Psoas muscle (tissue), 8 donors: ENCODE data around the gene FAM131B. TPM values are rescaled to one million over a fixed set of nuclear protein-coding genes. Genes with fewer than 3 reads are reported as not detected.

Experiments used
- ATAC-seq, 4 donors: fragments of 200-7000 bp; cut with Tn5 transposase; one replicate each; pipeline ENCODE4 v1.9.1; 2020; ENCODE audit warnings: moderate library complexity in 3 of 4, mild to moderate bottlenecking in 2 of 4
- DNase-seq, 2 donors: peaks; one replicate each; pipeline ENCODE4 v3.0.0-alpha.2; 2020
- H3K27ac ChIP-seq: fragments of 200-600 bp; one replicate; pipeline ENCODE4 v1.8.0; 2022
- H3K27me3 ChIP-seq, 3 donors: fragments of 200-600 bp in 1 of 3; one replicate each; pipeline versions ENCODE4 v1.6.1 to v1.8.0; 2013 to 2022; ENCODE audit warnings: low read length in 2 of 3, mild to moderate bottlenecking in 2 of 3, moderate library complexity in 1 of 3; ENCODE audit not compliant: insufficient read depth in 3 of 3
- H3K36me3 ChIP-seq, 2 donors: fragments of 200-600 bp in 1 of 2; one replicate each; pipeline versions ENCODE4 v1.6.1 to v1.8.0; 2013 to 2022; ENCODE audit warnings: low read depth in 1 of 2, mild to moderate bottlenecking in 1 of 2, moderate library complexity in 1 of 2; ENCODE audit not compliant: insufficient read depth in 1 of 2
- H3K4me1 ChIP-seq: fragments of 200-600 bp; one replicate; pipeline ENCODE4 v1.8.0; 2022
- H3K4me3 ChIP-seq: fragments of 200-600 bp; one replicate; pipeline ENCODE4 v1.8.0; 2022; ENCODE audit warnings: mild to moderate bottlenecking
- H3K9me3 ChIP-seq: fragments of 200-600 bp; one replicate; pipeline ENCODE4 v1.8.0; 2022
- WGBS, 3 donors: extraction: QIAGEN DNeasy Blood & Tissue Kit; methylation state at CpG; one replicate each; pipeline versions ENCODE4 v1.1.6 to v1.1.7; 2013; 5-methylcytosine and 5-hydroxymethylcytosine counted together
- intact Hi-C, 2 donors: fragments of 100-400 bp; cut with DNase I; formaldehyde crosslinking; loops; one replicate each; pipeline versions ENCODE4 v1.11.0 to v1.14.2; 2022
- polyA plus RNA-seq, 3 donors: library from polyadenylated mRNA; stranded (reverse); fragments of 200-250 nt; gene quantifications; one replicate each; pipeline ENCODE4 v1.2.3, GENCODE V29; 2013
- total RNA-seq, 4 donors: library from RNA; stranded (reverse); fragmentation: NEBNext Ultra II Directional in 2 of 4; extraction: Animal tissue kit (Norgen Biotek cat#: 25700) in 2 of 4; gene quantifications; one replicate each; pipeline versions ENCODE4 v1.2.1 to v1.2.4, GENCODE V29; 2021 to 2023
- TF ChIP-seq, protein P1 (sequence below): fragments of 200-600 bp; IDR thresholded peaks from one replicate; pipeline ENCODE4 v1.8.0; 2022; ENCODE audit warnings: antibody characterized with exemption
- donor health status: healthy with polysubstance abuse.
- donor health status: DM: no; HTN: no; CAD: no; lungs with moderate emphysema.
- donor health status: Bipolar disorder and iron deficiency.
- donor health status: healthy.
- donor health status: DM: yes; HTN: yes; CAD: no.
- donor health status: DM: no; HTN: no; CAD: no.
- donor health status: DM: no; HTN: no; CAD: no.
- donor health status: DM: yes; HTN: yes; CAD: no.

The FAM131B gene
- total and polyA plus RNA-seq, 7 donors, result 0.13 to 1.0 (median 0.27) TPM

DNA sequence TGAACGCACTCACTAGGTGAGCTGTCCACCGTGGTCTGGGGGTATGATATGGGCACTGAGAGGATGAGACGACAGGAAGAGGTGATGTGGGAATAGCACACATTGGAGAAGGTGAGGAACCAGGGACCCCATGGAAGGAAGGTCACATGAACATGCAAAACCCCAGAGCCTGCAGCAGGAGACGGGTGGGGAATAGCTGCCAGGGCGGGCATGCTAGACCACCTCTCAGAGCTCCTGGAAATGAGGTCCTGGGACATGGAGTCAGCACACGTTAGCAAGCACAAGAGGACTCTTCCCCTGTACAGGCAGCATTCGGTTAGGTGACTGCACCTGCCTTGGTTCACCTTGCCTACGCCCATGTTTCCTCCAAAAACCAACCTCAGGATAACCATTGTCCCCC, 8.1 kb downstream of the FAM131B start:
- intact Hi-C loops, result no loop called here
- peaks cover 0 to 4% (median 0%) of the 10 kb centered on the region in 3 donors for H3K27me3 ChIP-seq

DNA sequence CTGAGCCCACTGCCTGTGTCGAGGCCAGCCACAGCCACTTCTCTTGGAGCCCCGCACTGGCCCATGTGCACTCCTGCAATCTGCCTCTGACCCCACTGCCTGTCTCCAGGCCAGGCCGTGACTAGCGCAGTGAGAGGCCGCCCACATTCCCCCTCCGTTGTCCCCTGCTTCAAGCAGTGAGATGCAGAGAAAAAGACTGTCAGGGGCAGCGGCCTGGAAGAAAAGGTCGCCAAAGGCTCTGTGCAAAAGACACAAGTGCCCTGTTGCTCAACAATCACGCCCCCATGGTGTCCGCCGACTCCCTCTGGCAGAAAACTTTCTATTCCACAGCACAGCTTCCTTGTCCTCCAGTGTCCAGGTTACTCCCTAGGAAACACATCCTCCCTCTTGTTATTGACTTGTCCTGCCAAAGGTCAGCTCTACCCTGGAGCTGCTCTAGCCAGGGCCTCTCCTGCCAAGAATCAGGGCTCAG, 9.9 kb downstream of the FAM131B start:
- no peak for DNase-seq
- 65 to 76% (median 71%) methylated on average over 11 of the region's 11 CpGs for WGBS, 3 donors
- Histone ChIP-seq H3K27me3 (no peaks in the 10 kb centered on the region), H3K9me3 (no peaks in the 10 kb centered on the region), H3K4me3 (no peak overlapping the region), H3K27ac (no peak overlapping the region), H3K36me3 (peaks cover 0 to 19% of the 10 kb centered on the region in 2 donors), H3K4me1 (no peaks in the 10 kb centered on the region)
- intact Hi-C loops, result no loop called here
- ATAC-seq, result no peak
- TF ChIP-seq, protein P1, sequence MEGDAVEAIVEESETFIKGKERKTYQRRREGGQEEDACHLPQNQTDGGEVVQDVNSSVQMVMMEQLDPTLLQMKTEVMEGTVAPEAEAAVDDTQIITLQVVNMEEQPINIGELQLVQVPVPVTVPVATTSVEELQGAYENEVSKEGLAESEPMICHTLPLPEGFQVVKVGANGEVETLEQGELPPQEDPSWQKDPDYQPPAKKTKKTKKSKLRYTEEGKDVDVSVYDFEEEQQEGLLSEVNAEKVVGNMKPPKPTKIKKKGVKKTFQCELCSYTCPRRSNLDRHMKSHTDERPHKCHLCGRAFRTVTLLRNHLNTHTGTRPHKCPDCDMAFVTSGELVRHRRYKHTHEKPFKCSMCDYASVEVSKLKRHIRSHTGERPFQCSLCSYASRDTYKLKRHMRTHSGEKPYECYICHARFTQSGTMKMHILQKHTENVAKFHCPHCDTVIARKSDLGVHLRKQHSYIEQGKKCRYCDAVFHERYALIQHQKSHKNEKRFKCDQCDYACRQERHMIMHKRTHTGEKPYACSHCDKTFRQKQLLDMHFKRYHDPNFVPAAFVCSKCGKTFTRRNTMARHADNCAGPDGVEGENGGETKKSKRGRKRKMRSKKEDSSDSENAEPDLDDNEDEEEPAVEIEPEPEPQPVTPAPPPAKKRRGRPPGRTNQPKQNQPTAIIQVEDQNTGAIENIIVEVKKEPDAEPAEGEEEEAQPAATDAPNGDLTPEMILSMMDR, result no peak

More for the DNA sequence above, 8.1 kb downstream of the FAM131B start:
- no peak overlapping the region for H3K4me3 ChIP-seq
- H3K9me3 ChIP-seq, result no peaks in the 10 kb centered on the region
- peaks cover 0 to 16% of the 10 kb centered on the region in 2 donors for H3K36me3 ChIP-seq
- 74 to 83% (median 79%) methylated on average over 8 of the region's 8 CpGs for WGBS, 3 donors
- H3K27ac ChIP-seq, result no peak overlapping the region
- DNase-seq (no peak), ATAC-seq (no peak)
- TF ChIP-seq, protein P1, result no peak
- no peaks in the 10 kb centered on the region for H3K4me1 ChIP-seq

DNA sequence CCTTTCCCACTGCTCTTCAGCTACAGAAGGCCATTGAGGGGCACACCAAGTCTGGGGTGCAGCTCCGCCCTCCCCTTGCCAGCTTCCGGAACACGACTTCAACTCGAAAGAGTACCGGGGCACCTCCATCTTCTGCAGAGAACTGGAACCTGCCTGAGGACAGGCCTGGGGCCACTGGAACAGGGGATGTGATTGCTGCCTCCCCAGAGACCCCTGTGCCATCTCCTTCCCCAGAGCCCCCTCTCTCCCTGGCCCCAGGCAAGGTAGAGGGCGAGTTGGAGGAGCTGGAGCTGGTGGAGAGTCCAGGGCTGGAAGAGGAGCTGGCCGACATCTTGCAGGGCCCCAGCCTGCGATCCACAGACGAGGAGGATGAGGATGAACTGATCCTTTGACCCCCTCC, 10.9 kb downstream of the FAM131B start:
- DNase-seq, result no peak
- Histone ChIP-seq H3K4me3 (no peak overlapping the region), H3K27ac (no peak overlapping the region), H3K27me3 (no peaks in the 10 kb centered on the region), H3K36me3 (peaks cover 0 to 22% of the 10 kb centered on the region in 2 donors), H3K4me1 (no peaks in the 10 kb centered on the region), H3K9me3 (no peaks in the 10 kb centered on the region)
- no peak for ATAC-seq
- WGBS, 3 donors, result 83 to 90% (median 89%) methylated on average over 9 of the region's 9 CpGs
- TF ChIP-seq, protein P1, result no peak
- intact Hi-C loops, result no loop called here

DNA sequence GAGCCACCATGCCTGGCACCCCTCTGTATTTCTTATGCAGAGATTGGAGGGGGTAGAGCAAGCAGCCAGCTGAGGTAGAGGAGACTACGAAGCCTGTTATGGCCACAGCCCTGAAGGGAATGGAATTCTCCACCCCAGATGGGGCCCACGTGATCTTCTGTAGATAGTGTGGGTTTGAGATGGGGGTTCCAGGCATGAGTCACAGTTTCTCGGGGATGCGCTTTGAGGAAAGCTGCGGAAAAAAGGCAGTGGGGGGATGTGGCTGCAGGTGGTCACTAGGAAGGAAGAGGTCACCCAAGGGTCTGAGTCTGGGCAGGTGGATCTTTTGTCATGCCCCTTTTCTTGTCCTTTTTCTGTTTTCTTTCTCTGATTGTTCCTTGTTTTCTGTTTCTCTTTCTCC, 11.5 kb downstream of the FAM131B start:
- DNase-seq, result no peak
- Histone ChIP-seq H3K27ac (no peak overlapping the region), H3K4me3 (no peak overlapping the region), H3K4me1 (no peaks in the 10 kb centered on the region), H3K9me3 (no peaks in the 10 kb centered on the region), H3K36me3 (peaks cover 0 to 24% of the 10 kb centered on the region in 2 donors), H3K27me3 (no peaks in the 10 kb centered on the region)
- intact Hi-C loops, result no loop called here
- 68 to 76% (median 70%) methylated on average over 5 of the region's 5 CpGs for WGBS, 3 donors
- TF ChIP-seq, protein P1, result no peak
- ATAC-seq, result no peak

DNA sequence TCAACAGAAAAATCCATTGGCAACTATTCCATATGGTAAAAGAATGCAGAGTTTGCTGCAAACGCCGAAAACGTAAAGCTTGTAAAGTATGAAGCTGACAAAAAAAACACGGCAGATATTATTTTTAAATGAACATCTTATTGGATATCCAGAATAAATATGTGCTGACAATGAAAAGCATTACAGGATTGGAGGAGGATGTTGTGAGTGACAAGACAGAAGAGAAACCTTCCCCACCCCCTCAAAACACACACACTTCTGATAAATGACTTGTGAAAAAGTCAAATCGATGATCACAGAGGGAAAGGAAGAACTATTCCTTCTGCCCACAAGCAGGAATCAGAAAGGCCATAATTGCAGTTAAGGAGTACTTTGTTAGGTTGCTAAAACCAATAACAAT, 14.6 kb downstream of the FAM131B start:
- no peak overlapping the region for H3K27ac ChIP-seq
- TF ChIP-seq, protein P1, result no peak
- H3K36me3 ChIP-seq, result peaks cover 0 to 43% of the 10 kb centered on the region in 2 donors
- no peaks in the 10 kb centered on the region for H3K27me3 ChIP-seq
- H3K9me3 ChIP-seq, result no peaks in the 10 kb centered on the region
- ATAC-seq (no peak), DNase-seq (no peak)
- H3K4me1 ChIP-seq, result no peaks in the 10 kb centered on the region
- H3K4me3 ChIP-seq, result no peak overlapping the region
- WGBS, 3 donors, result 61 to 74% (median 65%) methylated on average over 5 of the region's 5 CpGs
- intact Hi-C loops, result no loop called here
